Sigmoid colon (tissue), 4 donors: Measurements from ENCODE around the gene NHSL2.

ENCODE experiments used
- CTCF ChIP-seq, 4 experiments: fragments of 450-650 bp in 3 of 4; fragments of 200-600 bp in 1 of 4; IDR thresholded peaks; one replicate each; pipeline ENCODE4 v1.5.1; 2016 to 2019; ENCODE audit warnings: antibody characterized with exemption in 4 of 4, mild to moderate bottlenecking in 3 of 4, moderate library complexity in 2 of 4
- POLR2A ChIP-seq, 2 donors: fragments of 450-650 bp; IDR thresholded peaks; one replicate each; pipeline ENCODE4 v1.6.1; 2016; ENCODE audit warnings: antibody characterized with exemption in 2 of 2, mild to moderate bottlenecking in 2 of 2, moderate library complexity in 2 of 2
- POLR2AphosphoS5 ChIP-seq, 4 donors: sonication (generic); formaldehyde crosslinking; IDR thresholded peaks; one replicate each; pipeline ENCODE4 v1.6.1; 2017; ENCODE audit warnings: antibody characterized with exemption in 4 of 4

- TF ChIP-seq CTCF (IDR thresholded peaks at IDR 0.05) (no peak), POLR2AphosphoS5 (IDR thresholded peaks at IDR 0.05) (no peak), POLR2A (IDR thresholded peaks at IDR 0.05) (no peak)
Observed at GRCh38 chrX:71927040-71927439, 16.4 kb downstream of the NHSL2 start.
